LNCAP (cell line): Measurements from ENCODE around the gene SYNE2.

Experiments used
- TF ChIP-seq, protein P1 (sequence below): fragments of 450-650 bp; IDR thresholded peaks from 2 replicates; pipeline ENCODE4 v1.5.1; 2017; ENCODE audit warnings: mild to moderate bottlenecking

Gene SYNE2

DNA sequence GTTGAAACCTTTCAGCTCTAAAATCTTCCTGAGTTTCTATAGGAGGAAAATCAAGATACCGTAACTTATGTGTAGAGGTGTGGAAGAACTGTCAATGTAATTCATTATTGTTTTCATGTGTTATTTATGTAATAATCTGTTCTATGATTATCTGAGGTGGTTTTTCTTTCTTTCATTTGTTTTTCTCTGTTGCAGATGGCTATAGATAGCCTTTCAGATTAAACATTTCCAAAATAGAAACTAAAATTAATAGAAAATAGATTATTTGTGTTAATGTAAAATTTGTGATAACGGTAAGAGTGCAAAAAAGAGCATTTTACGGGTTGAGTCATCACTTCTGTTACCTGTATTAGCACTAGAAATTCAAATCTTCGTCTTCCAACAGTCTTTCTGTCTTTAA, 128.8 kb downstream of the SYNE2 start:
- TF ChIP-seq, protein P1, sequence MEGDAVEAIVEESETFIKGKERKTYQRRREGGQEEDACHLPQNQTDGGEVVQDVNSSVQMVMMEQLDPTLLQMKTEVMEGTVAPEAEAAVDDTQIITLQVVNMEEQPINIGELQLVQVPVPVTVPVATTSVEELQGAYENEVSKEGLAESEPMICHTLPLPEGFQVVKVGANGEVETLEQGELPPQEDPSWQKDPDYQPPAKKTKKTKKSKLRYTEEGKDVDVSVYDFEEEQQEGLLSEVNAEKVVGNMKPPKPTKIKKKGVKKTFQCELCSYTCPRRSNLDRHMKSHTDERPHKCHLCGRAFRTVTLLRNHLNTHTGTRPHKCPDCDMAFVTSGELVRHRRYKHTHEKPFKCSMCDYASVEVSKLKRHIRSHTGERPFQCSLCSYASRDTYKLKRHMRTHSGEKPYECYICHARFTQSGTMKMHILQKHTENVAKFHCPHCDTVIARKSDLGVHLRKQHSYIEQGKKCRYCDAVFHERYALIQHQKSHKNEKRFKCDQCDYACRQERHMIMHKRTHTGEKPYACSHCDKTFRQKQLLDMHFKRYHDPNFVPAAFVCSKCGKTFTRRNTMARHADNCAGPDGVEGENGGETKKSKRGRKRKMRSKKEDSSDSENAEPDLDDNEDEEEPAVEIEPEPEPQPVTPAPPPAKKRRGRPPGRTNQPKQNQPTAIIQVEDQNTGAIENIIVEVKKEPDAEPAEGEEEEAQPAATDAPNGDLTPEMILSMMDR = no peak

DNA sequence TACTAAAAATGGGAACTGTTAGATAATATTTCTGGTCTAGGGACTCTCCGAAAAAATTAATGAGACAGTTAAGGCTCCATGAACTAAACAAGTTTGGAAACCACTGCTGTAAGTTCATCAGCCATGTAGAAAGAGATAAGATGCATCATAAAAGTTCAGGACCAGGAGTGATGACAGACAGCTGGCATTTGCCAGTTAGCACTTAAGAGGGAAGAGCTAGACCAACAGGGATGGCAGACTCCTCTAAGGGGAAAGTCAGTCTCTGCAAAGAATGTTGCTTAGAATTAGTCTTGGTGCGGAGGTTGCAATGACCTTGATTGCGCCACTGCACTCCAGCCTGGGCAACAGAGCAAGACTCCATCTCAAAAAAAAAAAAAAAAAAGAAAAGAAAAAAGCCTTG, 129.4 kb downstream of the SYNE2 start:
- TF ChIP-seq, protein P1 = no peak

DNA sequence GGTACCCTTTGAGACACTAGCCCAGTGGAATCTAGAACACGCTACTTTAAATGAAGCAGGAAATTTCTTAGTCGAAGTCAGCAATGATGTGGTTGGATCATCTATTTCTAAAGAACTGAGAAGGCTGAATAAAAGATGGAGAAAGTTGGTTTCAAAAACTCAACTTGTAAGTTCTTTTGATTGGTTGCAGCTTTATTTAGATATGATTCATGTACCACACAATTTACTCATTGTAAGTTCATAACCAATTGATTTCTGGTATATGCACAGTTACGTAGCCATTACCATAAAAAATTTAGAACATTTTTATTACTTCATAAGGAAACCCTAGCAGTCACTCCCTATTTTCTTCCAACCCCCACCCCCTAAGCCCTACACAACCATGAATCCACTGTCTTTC, 129.8 kb downstream of the SYNE2 start:
- TF ChIP-seq, protein P1 = no peak

DNA sequence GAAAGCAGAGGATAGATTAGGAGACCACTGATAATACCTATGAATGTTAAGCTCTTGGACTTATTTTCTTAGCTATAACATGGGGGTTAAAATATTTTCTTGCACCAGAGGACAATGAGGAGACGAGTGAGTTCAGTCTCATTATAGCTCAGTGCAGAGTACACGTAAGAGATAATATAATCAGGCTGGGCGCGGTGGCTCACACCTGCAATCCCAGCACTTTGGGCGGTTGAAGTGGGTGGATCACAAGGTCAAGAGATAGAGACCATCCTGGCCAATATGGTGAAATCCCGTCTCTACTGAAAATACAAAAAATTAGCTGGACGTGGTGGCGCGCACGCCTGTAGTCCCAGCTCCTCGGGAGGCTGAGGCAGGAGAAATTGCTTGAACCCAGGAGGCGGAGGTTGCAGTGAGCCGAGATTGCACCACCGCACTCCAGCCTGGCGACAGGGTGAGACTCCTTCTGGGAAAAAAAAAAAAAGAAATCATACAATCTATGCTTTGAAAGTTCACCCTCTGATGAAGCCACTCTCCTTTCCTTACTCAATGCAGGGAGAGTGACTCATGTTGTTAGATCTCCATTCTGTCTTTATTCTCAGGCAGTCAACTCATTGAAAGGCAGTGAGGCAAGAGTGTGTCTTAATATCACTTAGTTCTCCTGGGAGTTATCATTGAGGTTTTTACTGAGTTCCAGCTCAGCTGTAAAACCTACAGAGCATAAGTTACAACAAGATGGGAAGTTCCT, 134.2 kb downstream of the SYNE2 start:
- TF ChIP-seq, protein P1 = no peak

DNA sequence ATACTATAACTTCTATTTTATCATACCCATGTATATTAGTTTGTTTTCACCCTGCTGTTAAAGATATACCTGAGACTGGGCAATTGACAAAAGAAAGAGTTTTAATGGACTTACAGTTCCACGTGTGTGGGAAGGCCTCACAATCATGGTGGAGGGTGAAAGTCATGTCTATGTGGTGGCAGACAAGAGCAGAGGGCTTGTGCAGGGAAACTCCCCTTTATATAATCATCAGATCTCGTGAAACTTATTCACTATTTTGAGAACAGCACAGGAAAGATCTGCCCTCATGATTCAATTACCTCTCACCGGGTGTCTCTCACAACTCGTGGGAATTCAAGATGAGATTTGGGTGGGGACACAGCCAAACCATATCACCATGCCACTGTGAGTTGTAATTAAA, 135.8 kb downstream of the SYNE2 start:
- TF ChIP-seq, protein P1 = no peak

DNA sequence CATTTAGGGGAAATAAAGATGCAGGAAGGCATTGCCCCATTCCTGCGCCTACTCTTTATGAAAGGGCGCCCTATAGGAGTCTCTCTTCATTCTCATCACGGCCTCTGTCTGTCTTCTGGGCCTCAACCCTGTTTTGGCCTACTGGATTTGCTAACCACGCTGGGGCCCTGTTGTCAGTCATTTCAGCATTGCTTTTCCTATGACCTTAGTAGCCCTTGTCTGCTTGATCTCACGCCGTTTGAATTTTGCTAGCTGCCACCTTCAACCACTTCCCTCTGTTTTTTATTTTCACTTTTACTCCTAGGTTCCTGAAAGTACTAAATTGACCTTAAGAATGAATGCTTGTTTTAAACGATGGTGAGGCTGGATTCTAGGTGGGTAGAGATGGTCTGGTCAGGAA, 139.0 kb downstream of the SYNE2 start:
- TF ChIP-seq, protein P1 = no peak

DNA sequence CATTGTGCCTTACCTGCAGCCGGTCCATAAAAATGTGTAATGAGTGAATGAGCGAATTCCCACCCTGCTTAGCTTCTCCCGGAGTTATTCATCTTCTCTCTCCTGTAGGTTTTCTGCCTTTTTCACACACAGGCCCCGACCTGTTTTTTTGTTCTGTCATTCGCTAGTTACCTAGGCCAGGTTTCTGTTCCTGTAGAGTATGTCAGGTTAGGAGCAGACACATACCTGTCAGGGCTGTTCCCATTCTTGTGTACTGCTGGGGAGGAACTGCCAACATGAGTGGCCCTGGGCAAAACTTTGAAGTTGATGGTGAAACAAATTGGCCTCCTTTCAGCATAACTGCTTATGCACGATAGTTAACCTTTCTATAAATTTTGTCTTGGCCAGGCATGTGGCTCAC, 140.1 kb downstream of the SYNE2 start:
- TF ChIP-seq, protein P1 = no peak

DNA sequence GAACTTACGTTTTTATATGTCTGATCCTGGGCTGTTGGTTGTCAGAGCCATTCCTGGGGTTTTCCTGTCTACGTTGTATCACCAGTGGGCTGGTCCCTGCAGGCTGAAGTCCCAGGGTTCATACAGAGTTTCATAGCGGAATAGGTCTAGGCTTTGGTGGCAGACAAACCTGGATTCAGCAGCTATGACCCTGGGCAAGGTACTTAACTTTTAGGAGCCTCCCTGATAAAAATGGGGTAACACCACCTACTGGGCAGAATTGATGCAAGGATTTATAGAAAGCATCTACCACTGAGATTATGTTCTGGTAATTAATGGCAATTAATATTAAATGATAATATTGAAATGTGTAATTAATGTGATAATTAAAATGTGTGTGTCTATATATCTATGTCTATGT, 141.2 kb downstream of the SYNE2 start:
- TF ChIP-seq, protein P1 = peak; percentile 42
